A549 (cell line): ENCODE results near the gene PRR15.

Experiments
- CTCF ChIP-seq: fragments of >200 bp; sonication (Bioruptor Twin); formaldehyde crosslinking; IDR thresholded peaks from 3 replicates; pipeline ENCODE4 v1.5.1; 2016
- HDAC2 ChIP-seq: fragments of 200-600 bp; sonication (generic); IDR thresholded peaks from 2 replicates; pipeline ENCODE4 v1.6.1; 2016
- MAZ ChIP-seq: fragments of 150-350 bp; IDR thresholded peaks from 2 replicates; pipeline ENCODE4 v1.6.1; 2014; ENCODE audit warnings: antibody characterized with exemption, low read depth, low read length, borderline replicate concordance
- POLR2A ChIP-seq: IDR thresholded peaks from 2 replicates; pipeline ENCODE4 v1.6.1; 2012; ENCODE audit warnings: mild to moderate bottlenecking, low read length
- RAD21 ChIP-seq, 2 experiments: fragments of >200 bp in 1 of 2; sonication (Bioruptor Twin) in 1 of 2; formaldehyde crosslinking in 1 of 2; IDR thresholded peaks in 1 of 2; conservative IDR thresholded peaks in 1 of 2; 2 replicates in 1 of 2; 3 replicates in 1 of 2; pipeline ENCODE4 v1.6.1; 2012 to 2018; ENCODE audit warnings: inconsistent platforms in 1 of 2
- SMC3 ChIP-seq: fragments of >200 bp; sonication (Bioruptor Twin); formaldehyde crosslinking; IDR thresholded peaks from 3 replicates; pipeline ENCODE4 v1.6.1; 2018; ENCODE audit warnings: inconsistent platforms
- ZC3H11A ChIP-seq: fragments of 450-650 bp; IDR thresholded peaks from 2 replicates; pipeline ENCODE4 v1.6.1; 2014; ENCODE audit warnings: antibody characterized with exemption, mild to moderate bottlenecking

- TF ChIP-seq POLR2A, result no peak
- TF ChIP-seq ZC3H11A, result no peak
- no peak for TF ChIP-seq CTCF
- TF ChIP-seq SMC3, result no peak
- no peak for TF ChIP-seq RAD21 (conservative IDR thresholded peaks at IDR 0.05 in 1 of 2, IDR thresholded peaks at IDR 0.05 in 1 of 2)
- no peak for TF ChIP-seq MAZ
- no peak for TF ChIP-seq HDAC2
These were observed 14.8 kb upstream of the PRR15 start for GRCh38 chr7:29548823-29549222.
